Stimulated activated naive CD4-positive, alpha-beta T cell treated with Interleukin-2 at 50 U/mL for 16 hours (primary cell): ENCODE data around the gene SLC3A2.
"Not testable (repeated sequence)": the region's sequence is repeated elsewhere in the genome, so short reads cannot be mapped to it uniquely, and the experiment has no call there.

Experiments used
- DNase-seq: peaks from one replicate; lab custom pipeline; 2025; lab: John Stamatoyannopoulos, UW

SLC3A2 gene

GRCh38 chr11:62880803-62881578 is at the start of gene SLC3A2:
Gene SLC3A2 (plus strand): TSS chr11:62880896. CDS start chr11:62881024, 128 bp downstream.
- DNase-seq, result peak; percentile 90

DNA sequence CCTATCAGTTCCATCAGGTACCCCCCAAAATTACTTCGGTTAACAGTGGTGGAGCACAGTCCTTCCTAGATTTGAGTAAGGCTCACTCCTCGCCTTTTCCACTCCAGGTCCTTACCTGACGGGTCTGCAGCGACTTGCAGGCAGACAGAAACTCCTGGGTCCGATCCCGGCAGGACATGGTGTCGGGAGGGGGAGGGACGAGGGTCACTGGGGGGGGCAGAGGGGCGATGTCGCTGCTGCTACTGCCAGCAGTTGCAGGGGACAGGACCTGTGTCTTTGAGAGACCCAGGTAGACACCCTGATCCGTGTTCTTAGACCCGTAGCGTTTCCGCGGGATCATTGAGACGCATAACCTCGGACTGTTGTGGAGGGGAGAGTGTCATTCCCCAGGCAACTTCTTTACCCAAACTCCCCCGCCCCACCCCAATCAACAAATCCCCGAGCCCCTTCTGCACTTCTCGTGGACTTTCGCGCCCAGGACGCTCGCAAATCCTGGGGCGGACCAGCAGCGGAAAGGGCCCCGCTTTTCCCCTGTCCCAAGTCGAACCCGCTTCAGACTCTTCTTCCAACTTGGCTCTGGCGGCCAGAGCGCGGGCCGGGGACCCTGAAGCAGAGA is 49.7 kb upstream of the SLC3A2 start:
- no peak for DNase-seq

DNA sequence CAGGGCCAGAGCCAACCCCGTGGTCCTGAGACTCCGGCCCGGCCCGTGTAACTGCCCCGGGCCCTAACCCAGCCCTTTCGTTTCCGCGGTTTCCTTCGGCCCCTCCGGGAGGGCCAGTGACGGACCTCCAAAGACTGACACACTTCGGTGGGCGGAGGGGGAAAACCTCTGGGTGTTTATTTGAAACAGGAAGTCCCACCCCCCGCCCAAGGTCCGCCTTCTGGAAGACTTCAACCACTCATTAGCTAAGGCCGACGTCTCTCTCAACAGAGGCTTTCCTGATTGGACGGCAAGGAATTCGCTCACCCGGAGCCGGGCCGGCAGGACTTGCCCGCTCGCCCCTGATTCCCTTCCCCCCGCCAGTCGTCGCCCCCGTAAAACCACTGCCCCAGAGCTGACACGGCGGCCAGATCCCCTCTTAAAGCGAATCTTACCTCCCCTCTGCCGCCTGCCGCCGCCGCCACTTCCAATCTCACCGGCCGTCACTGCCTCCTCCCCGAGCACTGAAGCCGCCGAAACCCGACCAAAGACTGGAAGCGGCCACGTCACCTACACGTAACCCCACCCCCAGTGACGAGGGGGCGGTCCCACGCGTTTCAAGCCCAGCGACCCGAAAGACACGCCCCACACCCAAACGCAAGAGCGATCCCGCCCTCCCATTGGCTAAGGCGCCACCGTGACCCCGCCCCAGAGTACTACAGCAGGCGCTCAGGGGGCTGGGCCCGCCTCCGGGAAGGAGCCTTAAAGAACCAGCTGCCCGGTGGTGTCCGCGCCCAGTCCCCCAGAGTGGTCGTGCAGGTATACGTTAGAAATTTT is 49.0 kb upstream of the SLC3A2 start, which contains the start of gene STX5:
Gene STX5, minus strand, starts transcription at position 532 of the 816 bp plus-strand sequence. CDS start 808 bp downstream, outside the sequence.
- DNase-seq, result peak; percentile 98

DNA sequence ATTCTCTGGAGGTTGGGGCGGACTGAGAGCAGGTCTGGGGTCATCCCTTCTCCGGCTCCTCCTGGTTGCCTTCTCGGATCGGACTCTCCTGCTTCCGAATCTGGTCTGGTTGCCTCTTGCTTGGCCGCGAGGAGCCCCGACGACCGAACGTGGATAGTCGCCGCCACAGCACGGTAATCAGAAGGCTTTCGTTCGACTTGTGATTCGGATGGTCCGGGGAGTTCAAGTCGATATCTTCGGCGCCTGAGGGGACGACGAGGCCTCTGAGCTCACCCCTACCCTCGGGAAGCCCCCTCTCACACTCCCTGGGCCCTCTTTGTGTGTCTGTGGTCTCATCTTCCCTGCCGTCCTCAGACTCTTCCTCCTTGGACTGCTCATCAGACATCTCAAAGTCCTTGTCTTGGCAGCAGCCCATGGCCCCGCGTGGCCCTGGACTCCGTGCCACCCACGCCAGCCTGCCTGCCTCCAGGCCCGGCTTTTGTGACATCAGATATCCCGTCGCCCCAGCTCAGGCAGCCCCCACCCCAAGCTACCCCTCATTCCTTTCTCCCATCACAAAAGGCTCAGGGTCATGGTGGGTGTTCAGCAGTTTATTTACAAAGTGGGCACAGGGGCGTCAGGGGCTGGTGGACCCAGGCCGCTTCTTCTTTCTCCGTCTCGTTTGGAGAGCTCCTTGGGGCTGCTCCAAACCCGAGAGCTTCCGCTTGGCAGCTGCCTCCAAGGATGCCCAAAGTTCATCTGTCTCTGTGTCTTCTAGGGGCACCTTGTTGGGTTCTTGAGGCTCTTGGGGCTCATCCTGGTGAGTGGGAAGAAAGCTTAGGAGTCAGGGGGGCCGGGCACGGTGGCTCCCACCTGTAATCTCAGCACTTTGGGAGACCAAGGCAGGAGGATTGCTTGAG is 48.1 kb upstream of the SLC3A2 start, which contains the start of gene TEX54:
Gene TEX54, minus strand, starts transcription at position 506 of the 899 bp plus-strand sequence.
- no peak for DNase-seq

GRCh38 chr11:62835336-62835735 is 45.4 kb upstream of the SLC3A2 start:
- DNase-seq, result no peak

DNA sequence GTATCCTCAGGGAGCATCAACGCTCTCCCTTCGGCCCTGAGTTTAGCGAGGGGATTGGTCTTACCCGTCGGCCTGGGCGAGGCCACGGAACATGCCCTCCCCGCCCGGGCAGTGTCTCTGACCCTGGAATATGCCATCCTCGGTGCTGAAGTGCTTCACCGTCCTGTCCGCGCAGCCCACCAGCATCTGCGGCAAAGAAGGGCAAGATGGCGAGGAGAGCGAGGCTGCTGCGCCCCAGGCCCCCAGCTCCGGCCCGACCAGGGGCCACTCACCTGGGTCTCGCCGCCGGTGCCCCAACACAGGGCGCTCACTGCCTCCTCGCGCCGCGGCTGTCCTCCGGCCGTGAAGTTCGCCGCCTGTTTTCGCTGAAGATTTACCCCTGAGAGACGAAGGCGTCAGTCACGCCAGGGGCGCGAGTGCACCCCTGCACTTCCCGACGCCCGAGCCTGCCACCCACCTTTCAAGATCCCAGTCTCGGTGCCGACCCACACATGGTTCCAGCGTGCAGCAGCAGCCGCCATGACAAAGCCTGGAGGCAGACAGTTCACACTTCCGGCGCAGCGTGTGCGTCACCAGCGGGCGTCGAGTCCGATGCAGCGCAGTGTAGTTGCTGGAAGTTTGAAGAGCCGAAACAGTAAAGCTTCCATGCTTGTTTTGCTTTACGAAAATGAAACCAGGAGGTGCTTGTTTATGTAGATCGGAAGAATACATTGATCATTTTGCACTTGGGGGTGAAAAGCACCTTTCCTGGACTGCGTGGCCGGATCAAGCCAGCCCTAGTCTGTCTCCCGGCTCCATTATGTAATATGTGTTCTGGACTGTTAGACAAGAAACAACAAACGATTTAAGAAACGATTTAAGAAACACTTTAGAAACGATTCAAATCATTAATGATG is 41.4 kb upstream of the SLC3A2 start, which contains the start of gene WDR74:
Gene WDR74, minus strand, starts transcription at position 541 of the 896 bp plus-strand sequence. Its CDS starts 20 bp downstream, at position 521.
- peak; percentile 89 for DNase-seq

- DNase-seq, result peak; percentile 89
Observed at GRCh38 chr11:62840721-62841360, 39.9 kb upstream of the SLC3A2 start.

DNA sequence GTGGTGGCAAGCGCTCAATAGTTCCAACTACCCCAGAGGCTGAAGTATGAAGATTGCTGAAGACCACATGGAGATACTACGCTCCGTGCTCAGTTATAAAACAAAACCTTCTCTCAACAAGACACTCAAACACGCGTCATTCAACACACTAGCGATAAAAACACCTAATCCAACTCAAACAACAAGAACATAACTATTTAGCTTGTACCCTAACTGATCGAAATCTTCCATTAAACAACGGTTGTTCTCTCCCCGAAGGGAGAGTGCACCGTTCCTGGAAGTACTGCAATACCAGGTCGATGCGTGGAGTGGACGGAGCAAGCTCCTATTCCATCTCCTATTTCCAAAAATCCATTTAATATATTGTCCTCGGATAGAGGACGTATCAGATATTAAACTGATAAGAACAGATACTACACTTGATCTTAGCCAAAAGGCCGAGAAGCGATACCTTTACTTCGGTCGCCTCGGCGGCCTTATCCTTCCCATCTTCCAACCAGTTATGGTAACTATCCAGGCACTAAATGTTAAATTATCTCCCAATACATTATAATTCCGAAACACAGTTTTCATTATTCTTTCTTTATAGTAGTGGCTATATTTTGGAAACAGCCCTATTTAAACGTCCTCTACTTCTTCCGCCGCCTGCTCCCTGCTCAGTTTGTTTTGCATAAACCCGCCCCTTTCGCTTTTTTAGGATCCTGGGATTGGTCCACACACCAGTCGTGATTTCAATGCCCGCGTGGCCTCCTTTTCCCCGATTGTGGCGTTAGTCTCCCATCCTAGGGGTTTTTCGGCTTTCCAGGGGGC is 39.1 kb upstream of the SLC3A2 start:
- DNase-seq, result peak; percentile 77

GRCh38 chr11:62842171-62842741 is 38.4 kb upstream of the SLC3A2 start:
- DNase-seq, result peak; percentile 11

DNA sequence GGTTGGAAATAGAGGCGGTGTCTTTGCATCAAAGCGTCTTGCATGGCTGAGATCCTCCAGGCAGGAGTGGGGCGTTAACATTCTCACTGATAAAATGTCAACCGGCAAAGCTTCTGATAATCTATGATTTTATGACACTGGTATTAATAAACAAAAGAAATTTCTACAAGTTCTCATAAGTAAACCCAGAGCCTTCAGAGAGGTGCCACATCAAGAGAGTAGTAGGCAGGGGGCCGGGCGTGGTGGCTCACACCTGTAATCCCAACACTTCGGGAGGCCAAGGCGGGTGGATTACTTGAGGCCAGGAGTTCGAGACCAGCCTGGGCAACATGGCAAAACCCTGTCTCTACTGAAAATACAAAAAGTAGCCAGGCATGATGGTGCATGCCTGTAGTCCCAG is 37.8 kb upstream of the SLC3A2 start:
- not testable (repeated sequence) for DNase-seq

DNA sequence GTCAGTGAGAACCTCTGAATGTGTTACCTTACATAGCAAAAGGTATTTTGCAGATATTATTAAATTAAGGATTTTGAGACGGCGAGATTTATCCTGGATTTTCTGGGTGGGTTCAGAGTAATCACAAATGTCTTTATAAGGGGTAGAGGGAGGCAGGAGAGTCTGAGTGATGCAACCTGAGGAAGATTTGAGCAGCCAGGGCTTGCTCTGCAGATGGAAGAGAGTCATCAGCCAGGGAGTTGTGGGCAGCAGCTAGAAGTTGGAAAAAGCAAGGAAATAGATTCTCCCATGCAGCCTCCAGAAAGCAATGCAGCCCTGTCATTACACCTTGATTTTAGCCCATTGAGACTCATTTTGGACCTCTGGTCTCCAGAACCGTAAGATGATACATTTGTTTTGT is 37.2 kb upstream of the SLC3A2 start:
- no peak for DNase-seq

GRCh38 chr11:62844154-62844553 is 36.5 kb upstream of the SLC3A2 start:
- DNase-seq, result no peak

- no peak for DNase-seq
Observed at GRCh38 chr11:62846177-62846576, 34.5 kb upstream of the SLC3A2 start.

DNA sequence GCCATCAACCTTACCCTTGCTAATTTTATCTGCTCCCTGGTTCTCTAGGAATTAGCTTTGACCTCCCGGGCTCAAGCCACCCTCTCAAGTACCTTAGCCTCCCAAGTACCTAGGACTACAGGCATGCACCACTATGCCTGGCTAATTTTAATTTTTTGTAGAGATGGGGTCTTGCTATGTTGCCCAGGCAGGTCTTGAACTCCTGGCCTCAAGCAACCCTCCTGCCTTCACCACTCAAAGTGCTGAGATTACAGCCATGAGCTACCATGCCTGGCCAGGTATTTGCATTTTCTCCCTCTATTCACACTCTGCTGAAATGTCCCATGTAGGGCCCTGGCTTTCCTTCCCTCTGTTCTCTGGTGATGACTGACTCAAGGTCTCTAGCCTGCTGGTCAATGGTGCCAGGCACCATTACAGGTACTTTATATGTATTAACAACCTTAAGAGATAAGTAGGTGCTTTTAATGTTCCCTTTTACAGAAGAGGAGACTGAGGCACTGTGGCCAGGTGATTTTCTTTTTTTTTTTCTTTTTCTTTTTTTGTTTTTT is 32.9 kb upstream of the SLC3A2 start:
- no peak for DNase-seq

DNA sequence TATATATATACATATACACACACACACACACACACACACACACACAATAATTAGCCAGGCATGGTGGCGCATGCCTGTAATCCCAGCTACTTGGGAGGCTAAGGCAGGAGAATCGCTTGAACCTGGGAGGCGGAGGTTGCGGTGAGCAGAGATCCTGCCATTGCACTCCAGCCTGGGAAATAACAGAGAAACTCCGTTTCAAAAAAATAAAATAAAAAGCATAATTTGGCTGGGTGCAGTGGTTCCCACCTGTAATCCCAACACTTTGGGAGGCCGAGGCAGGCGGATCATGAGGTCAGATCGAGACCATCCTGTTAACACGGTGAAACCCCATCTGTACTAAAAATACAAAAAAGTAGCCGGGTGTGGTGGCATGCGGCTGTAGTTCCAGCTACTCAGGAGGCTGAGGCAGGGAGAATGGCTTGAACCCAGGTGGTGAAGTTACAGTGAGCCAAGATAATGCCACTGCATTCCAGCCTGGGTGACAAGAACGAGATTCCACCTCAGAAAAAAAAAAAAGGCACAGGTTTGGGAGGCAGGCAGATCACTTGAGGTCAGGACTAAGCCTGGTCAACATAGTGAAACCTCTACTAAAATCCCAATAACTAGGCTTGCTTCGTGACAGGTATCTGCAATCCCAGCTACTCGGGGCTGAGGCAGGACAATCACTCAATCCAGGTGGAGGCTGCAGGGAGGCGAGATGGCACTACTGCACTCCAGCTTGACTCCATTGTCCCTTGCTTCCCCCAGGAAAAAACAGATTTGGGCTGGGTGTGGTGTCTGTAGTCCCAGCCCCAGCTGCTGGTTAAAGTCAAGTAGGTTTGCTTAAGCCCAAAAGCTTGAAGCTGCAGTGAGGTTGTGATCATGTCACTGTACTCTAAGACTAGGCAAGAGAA is 29.5 kb upstream of the SLC3A2 start:
- DNase-seq, result peak; percentile 4

GRCh38 chr11:62851807-62852522 is 28.7 kb upstream of the SLC3A2 start:
- no peak for DNase-seq
